Osteoblast (primary cell): Measurements from ENCODE around the gene PLCB4. TPM values are rescaled to one million over a fixed set of nuclear protein-coding genes. Genes with fewer than 3 reads are reported as not detected.
A peak's percentile ranks its signal among the peaks of the same experiment; 100 is the strongest.

Experiments
- DNase-seq: peaks from one replicate; pipeline ENCODE4 v3.0.0; 2011; ENCODE audit warnings: low spot score, mixed read lengths; ENCODE audit not compliant: insufficient read length; ENCODE audit errors: missing footprints
- H2AFZ ChIP-seq: 2 replicates; pipeline ENCODE4 v1.6.0; 2011; ENCODE audit warnings: mild to moderate bottlenecking, low read length
- H3K27ac ChIP-seq: 2 replicates; pipeline ENCODE4 v1.5.1; 2011; ENCODE audit warnings: mild to moderate bottlenecking, low read depth, low read length, moderate library complexity
- H3K27me3 ChIP-seq: 2 replicates; pipeline ENCODE4 v1.6.0; 2012; ENCODE audit warnings: mild to moderate bottlenecking, control low read depth, inconsistent platforms, low read length, moderate library complexity; ENCODE audit not compliant: insufficient read depth
- H3K36me3 ChIP-seq: 2 replicates; pipeline ENCODE4 v1.5.1; 2011; ENCODE audit warnings: mild to moderate bottlenecking, low read length, control low read depth, moderate library complexity; ENCODE audit not compliant: insufficient read depth
- H3K4me1 ChIP-seq: 2 replicates; pipeline ENCODE4 v1.5.1; 2011; ENCODE audit warnings: mild to moderate bottlenecking, low read length, control low read depth, moderate library complexity; ENCODE audit not compliant: insufficient read depth
- H3K4me2 ChIP-seq: 2 replicates; pipeline ENCODE4 v1.6.0; 2011; ENCODE audit warnings: mild to moderate bottlenecking, low read length; ENCODE audit not compliant: insufficient read depth
- H3K4me3 ChIP-seq: fragments of 200-600 bp; sonication (generic); 3 replicates; pipeline ENCODE4 v1.5.1; 2012; ENCODE audit warnings: mild to moderate bottlenecking, low read length, inconsistent platforms; ENCODE audit not compliant: insufficient read depth
- H3K79me2 ChIP-seq: 2 replicates; pipeline ENCODE4 v1.6.0; 2012; ENCODE audit warnings: mild to moderate bottlenecking, low read length, control low read depth, inconsistent platforms; ENCODE audit not compliant: insufficient read depth
- H3K9me3 ChIP-seq: 2 replicates; pipeline ENCODE4 v1.5.1; 2011; ENCODE audit warnings: low read depth, low read length, control low read depth
- H4K20me1 ChIP-seq: 2 replicates; pipeline ENCODE4 v1.6.0; 2012; ENCODE audit warnings: mild to moderate bottlenecking, low read length, control low read depth; ENCODE audit not compliant: insufficient read depth
- CTCF ChIP-seq: IDR thresholded peaks from 2 replicates; pipeline ENCODE4 v1.5.1; 2011; ENCODE audit warnings: mild to moderate bottlenecking, low read depth, low read length, moderate library complexity; ENCODE audit errors: extremely low read depth
- total RNA-seq: library from RNA; depleted of rRNA; stranded (reverse); fragments of >200 nt; gene quantifications from 2 replicates; pipeline ENCODE4 v1.2.3, GENCODE V29; 2012

Gene PLCB4
- total RNA-seq, 1 donor = 13.0 TPM

GRCh38 chr20:9144643-9145042, 75.8 kb downstream of the PLCB4 start:
- H3K9me3 ChIP-seq = no peaks in the 10 kb centered on the region
- no peak overlapping the region for H3K4me2 ChIP-seq
- H3K27me3 ChIP-seq = no peaks in the 10 kb centered on the region
- H2AFZ ChIP-seq = no peak overlapping the region
- no peaks in the 10 kb centered on the region for H3K36me3 ChIP-seq
- H3K27ac ChIP-seq = no peak overlapping the region
- peaks cover 15% of the 10 kb centered on the region for H3K4me1 ChIP-seq
- peaks cover 48% of the 10 kb centered on the region for H3K79me2 ChIP-seq
- no peak for DNase-seq
- H4K20me1 ChIP-seq = no peaks in the 10 kb centered on the region
- H3K4me3 ChIP-seq = no peak overlapping the region
- TF ChIP-seq CTCF = no peak

DNA sequence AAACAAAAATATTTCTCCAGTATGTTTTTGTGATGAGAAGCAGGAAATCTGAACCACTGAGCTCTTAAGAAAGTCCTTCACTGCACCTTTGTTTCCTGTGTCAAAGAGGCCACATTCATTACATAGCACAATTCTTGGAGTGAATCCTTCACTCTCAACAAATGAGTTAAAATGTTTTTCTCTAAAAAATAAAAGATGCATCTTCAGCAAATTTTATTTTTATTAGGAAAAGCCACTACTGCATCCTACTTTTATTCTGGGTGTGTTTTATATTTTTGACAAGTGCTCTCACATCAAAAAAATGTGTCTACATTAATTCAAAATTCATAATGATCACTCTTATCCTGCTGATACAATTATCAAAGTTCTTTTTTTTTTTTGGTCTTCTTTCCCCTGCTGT, 76.3 kb downstream of the PLCB4 start:
- Histone ChIP-seq H3K4me1 (peaks cover 15% of the 10 kb centered on the region), H3K4me3 (no peak overlapping the region), H3K4me2 (no peak overlapping the region), H3K27ac (no peak overlapping the region), H2AFZ (no peak overlapping the region), H3K36me3 (no peaks in the 10 kb centered on the region), H3K27me3 (no peaks in the 10 kb centered on the region), H3K9me3 (no peaks in the 10 kb centered on the region), H3K79me2 (peaks cover 50% of the 10 kb centered on the region), H4K20me1 (no peaks in the 10 kb centered on the region)
- no peak for DNase-seq
- no peak for TF ChIP-seq CTCF

- no peaks in the 10 kb centered on the region for H3K27me3 ChIP-seq
- H3K4me3 ChIP-seq = no peak overlapping the region
- no peak overlapping the region for H3K27ac ChIP-seq
- no peaks in the 10 kb centered on the region for H3K36me3 ChIP-seq
- peaks cover 50% of the 10 kb centered on the region for H3K79me2 ChIP-seq
- no peak for DNase-seq
- H3K4me2 ChIP-seq = no peak overlapping the region
- no peaks in the 10 kb centered on the region for H4K20me1 ChIP-seq
- no peaks in the 10 kb centered on the region for H3K9me3 ChIP-seq
- no peak overlapping the region for H2AFZ ChIP-seq
- TF ChIP-seq CTCF = no peak
- H3K4me1 ChIP-seq = peaks cover 15% of the 10 kb centered on the region
Observed at GRCh38 chr20:9146649-9147048, 77.8 kb downstream of the PLCB4 start.

- Histone ChIP-seq H3K4me3 (no peak overlapping the region), H3K4me1 (peaks cover 15% of the 10 kb centered on the region), H2AFZ (no peak overlapping the region), H3K36me3 (no peaks in the 10 kb centered on the region), H3K27me3 (no peaks in the 10 kb centered on the region), H4K20me1 (no peaks in the 10 kb centered on the region), H3K27ac (peak overlapping the region; percentile 41), H3K9me3 (no peaks in the 10 kb centered on the region), H3K79me2 (peaks cover 48% of the 10 kb centered on the region), H3K4me2 (peak overlapping the region; percentile 31)
- no peak for TF ChIP-seq CTCF
- DNase-seq = peak; percentile 72
Observed at GRCh38 chr20:9147547-9148024, 78.7 kb downstream of the PLCB4 start.
